Stimulated activated CD8-positive, alpha-beta memory T cell treated with anti-CD3 and anti-CD28 coated beads, Interleukin-12 subunit alpha, Interleukin-12 subunit beta, amount 100 ng/mL, for 4 hours (primary cell): ENCODE results near the gene RELN.
"Not testable (repeated sequence)": the region's sequence is repeated elsewhere in the genome, so short reads cannot be mapped to it uniquely, and the experiment has no call there.

ENCODE experiments used
- DNase-seq: peaks from one replicate; pipeline ENCODE4 v3.0.0-alpha.2; 2020; ENCODE audit warnings: low read depth

The RELN gene

DNA sequence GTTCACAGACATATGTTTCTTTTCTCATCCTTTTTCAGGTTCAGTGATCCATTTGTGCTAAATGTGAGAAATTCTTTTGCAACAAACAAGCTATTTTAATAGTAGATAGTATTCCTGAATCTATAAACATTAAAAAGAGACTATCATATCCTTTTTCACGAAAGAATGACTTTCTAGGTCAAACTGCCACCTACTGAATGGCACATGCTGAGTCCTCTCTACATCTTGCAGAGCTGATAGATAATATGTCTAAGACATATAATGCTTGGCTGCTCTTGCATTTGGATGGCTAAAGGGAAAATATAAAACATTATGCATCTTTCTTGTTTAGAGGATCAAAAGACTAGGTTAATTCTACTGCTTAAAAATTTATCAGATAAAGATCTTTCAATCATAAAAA is 429.3 kb downstream of the RELN start:
- no peak for DNase-seq

GRCh38 chr7:103551016-103551415 is 438.4 kb downstream of the RELN start:
- DNase-seq, result no peak

- no peak for DNase-seq
Observed at GRCh38 chr7:103549786-103550185, 439.7 kb downstream of the RELN start.

DNA sequence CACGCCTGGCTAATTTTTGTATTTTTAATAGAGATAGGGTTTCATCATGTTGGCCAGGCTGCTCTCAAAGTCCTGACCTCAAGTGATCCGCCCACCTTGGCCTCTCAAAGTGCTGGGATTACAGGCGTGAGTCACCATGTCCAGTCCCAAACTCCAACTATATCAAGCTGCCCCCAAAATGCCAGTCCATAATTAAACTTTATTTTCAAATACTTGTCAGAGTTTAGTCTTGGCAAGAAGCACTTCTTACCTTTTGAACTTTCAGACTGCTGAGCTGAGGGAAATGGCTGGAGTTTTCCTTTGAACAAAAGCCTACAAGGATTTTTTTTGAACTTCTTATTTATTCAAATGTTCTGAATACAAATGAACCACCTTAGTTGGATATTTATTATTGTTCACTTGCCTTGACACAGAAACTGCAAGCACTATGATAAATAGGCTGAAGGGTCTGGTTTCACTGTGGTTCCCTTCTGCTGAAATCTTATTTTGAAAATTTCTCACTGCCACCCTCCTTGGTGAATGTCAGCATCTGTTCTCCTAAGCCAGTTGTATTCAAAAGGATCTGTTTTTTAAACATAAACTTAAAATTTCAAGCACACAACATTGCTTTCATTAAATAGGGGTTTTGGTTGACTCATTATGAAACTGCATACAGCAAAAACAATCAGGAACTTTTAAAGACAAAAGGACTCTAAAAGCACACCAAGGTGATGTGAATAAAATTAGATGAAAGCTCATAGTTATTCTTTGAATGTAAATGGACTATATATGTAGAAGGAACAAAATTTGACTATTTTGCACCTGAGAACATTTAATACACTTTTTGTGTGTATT is 441.8 kb downstream of the RELN start:
- no peak for DNase-seq

- DNase-seq, result no peak
Observed at GRCh38 chr7:103542470-103542869, 447.0 kb downstream of the RELN start.

- DNase-seq, result no peak
Observed at GRCh38 chr7:103541947-103542346, 447.5 kb downstream of the RELN start.

DNA sequence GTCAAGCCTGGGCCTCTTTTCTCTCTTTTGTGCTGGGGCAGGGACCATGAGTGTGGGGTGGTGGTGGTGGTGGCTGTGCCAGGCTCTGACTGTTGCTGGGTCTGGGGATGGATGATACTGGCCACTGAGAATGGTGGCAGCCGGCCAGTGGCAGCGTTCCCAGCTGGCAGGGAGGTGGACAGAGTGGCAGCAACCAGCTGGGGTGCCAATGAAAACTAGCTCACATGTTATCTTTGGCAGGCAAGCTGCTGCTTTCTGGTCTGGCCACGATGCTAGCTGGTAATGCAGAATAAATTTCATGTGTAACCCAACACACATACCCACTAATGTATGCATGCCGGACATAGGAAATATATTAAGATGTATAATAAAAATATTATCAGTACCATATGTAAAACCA is 448.4 kb downstream of the RELN start:
- DNase-seq, result no peak

DNA sequence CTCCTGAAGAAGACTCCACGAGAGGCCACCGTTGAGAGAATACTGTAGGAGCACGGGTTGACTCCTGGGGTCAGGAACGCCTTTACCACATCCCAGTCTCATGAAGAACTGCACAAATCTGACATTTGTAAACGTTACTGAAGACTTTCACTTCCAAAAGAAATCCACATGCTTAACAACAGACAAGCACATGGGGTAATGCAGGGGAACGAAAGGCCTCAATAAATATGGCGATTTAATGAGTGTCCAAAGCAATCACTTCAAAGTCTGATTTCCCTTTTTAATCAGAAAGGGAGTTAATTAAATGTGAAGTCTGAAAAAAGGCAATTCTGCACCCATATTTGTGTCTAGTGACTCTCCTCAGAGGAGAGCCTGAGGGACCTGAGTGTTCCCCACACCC is 449.1 kb downstream of the RELN start:
- DNase-seq, result no peak

- DNase-seq, result no peak
Observed at GRCh38 chr7:103539875-103540274, 449.6 kb downstream of the RELN start.

- DNase-seq, result no peak
Observed at GRCh38 chr7:103538964-103539709, 450.3 kb downstream of the RELN start.

DNA sequence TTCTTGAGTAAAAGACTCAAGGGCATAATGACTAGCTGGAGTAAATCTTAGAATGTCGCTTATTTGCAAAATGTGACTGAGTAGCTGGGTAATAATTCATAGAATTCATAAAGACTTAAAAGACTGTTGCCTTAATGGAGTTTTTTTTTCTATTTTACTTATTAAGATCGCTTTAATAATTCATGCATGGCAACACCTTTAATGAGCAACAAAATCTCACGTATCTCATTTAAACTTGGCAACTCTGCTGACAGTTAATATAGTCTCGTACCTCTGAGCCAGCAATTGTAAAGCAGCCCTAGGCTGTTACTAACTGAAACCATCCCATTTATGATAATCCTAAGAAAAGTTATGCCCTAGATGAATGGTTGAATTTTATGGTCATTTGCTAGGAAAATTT is 455.7 kb downstream of the RELN start:
- no peak for DNase-seq

GRCh38 chr7:103532955-103533354 is 456.5 kb downstream of the RELN start:
- no peak for DNase-seq

DNA sequence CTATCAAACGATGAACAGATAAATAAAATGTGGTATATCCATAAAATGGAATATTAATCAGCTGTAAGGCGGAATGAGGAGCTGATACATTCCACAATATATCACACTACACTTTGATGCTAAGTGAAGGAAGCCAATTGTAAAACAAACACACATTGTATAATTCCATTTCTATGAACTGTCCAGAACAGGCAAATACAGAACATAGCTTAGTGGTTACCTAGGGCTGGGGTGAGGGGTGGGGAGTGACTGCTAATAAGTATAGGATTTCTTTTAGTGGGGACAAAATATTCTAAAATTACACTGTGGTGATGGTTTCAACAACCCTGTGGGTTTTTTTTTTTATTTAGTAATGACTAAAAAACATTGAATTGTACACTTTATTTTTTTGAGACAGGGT is 461.3 kb downstream of the RELN start:
- no peak for DNase-seq

DNA sequence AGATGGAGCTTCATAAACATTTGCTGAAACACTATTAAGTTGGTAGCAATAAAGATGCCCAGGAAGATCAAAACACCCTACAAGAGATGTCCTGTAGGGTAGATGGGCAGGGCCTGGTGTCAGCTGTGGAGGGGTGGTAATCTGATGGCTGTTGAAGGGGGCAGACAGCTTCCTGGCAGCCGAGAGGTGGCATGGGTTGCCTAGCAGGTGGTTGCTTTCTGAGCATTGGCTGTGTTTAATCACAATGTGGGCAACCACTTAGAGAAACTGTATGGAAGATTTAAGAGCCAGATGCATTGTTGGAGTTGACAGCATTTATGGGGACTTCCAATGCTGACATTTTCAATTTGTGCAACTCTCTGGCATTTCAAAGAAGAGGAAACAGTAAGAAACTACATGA is 463.5 kb downstream of the RELN start:
- no peak for DNase-seq

- DNase-seq, result no peak
Observed at GRCh38 chr7:103524042-103524907, 465.2 kb downstream of the RELN start.

- DNase-seq, result no peak
Observed at GRCh38 chr7:103521937-103522336, 467.5 kb downstream of the RELN start.

- DNase-seq, result no peak
Observed at GRCh38 chr7:103504505-103505135, 484.8 kb downstream of the RELN start.

GRCh38 chr7:103501206-103501605 is 488.3 kb downstream of the RELN start:
- no peak for DNase-seq

GRCh38 chr7:103499976-103500375 is 489.5 kb downstream of the RELN start:
- DNase-seq, result no peak

GRCh38 chr7:103487419-103487818 is 502.0 kb downstream of the RELN start:
- no peak for DNase-seq

DNA sequence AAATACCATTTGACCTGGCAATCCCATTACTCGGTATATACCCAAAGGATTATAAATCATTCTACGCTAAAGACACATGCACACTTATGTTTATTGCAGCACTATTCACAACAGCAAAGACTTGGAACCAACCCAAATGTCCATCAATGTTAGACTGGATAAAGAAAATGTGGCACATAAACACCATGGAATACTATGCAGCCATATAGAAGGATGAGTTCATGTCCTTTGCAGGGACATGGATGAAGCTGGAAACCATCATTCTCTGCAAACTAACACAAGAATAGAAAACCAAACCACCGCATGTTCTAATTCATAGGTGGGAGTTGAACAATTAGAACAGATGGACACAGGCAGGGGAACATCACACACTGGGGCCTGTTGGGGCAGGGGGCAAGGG is 502.6 kb downstream of the RELN start:
- DNase-seq, result not testable (repeated sequence)

DNA sequence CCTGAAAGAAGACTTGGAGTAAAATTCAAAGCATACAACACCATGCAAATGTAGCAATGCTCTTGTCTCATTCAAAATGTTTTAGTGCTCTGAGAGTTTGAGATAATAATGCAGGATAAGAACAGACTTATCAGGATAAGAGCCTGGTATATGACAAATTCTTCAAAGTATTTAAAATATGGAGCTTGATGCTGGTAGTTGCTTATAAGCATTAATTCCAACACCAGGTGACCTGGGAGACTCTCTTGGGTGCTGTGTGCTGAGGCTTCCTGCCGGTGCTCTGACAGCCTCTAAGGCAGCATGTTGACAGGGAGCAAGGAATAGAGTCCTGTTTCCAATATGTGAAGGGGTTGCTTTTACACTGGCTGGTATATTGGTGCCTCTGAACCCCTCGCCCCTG is 508.7 kb downstream of the RELN start:
- no peak for DNase-seq
